Measurements from ENCODE around the gene IFNE.
"Not testable (repeated sequence)": the region's sequence is repeated elsewhere in the genome, so short reads cannot be mapped to it uniquely, and the experiment has no call there.

Gene IFNE

GRCh38 chr9:21481470-21482056 is 550 bp downstream of the IFNE start:
- no peak for DNase-seq

- DNase-seq = no peak
Measured at GRCh38 chr9:21479152-21479702, 2.9 kb downstream of the IFNE start.

- no peak for DNase-seq
Measured at GRCh38 chr9:21477466-21477865, 4.6 kb downstream of the IFNE start.

DNA sequence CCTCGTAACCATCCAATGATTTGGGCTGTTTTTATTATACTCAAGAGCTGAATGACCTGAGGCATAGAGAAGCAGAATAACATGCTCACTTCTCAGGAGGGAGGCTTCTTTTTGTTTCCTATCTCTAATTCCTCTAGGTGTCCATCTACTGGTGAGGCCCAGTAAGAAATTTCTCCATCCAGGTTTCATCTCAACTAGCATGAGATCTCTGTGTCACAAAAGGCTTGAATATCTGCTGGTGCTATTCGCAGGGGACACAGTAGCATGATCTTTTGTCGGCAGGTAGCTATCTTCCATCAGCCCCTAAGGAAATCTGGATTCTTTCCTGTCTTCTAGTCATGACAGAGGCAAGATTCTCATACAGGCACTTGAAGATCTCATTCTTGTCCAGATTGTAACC is 8.9 kb downstream of the IFNE start:
- no peak for DNase-seq

- DNase-seq = no peak
Measured at GRCh38 chr9:21470126-21470525, 12.0 kb downstream of the IFNE start.

DNA sequence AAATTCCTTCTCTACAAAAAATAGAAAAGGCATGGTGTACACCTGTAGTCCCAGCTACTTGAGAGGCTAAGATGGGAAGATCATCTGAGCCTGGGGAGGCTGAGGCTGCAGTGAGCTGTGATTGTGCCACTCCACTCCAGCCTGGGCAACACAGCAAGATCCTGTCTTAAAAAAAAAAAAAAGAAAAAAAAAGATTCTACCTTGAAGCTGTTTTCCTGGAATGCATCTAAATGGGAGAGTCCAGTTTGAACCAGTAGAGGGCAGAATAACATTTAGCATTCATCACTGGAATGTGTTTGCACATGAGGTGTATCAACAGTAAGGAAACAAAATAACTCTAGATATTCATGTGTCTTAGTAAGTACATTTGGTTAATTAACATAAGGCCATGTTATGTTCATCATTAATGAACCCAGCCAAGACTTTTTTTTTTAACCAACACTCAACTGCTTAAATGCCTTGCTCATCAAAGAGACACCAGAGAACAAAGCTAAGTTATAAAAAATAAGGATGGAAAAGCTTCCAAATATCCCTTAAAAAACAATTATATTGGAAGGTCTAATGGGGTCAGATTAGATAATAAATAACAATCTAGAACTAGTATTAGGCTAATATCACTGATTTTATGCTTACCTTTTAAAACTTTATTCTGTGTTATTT is 16.1 kb downstream of the IFNE start:
- DNase-seq = peak; percentile 70

DNA sequence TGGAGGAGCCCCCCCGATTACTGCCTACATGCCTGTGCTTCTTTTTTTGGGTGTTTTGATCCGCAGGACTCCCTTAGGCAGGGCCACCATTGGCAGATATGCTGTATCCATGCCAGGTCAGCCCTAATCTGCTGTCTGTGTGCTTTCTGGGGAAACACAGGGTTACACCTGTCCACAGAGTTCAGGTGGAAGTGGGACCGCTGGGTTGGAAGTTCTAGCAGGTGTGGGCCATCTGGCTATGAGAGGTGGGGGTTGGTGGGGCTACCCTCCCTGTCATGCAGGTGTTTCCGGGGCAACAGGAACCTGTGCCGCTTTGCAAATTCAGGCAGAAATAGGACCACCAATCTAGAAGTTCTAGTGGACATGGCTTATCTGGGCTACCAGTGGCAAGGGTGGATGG is 17.0 kb downstream of the IFNE start:
- DNase-seq = no peak

DNA sequence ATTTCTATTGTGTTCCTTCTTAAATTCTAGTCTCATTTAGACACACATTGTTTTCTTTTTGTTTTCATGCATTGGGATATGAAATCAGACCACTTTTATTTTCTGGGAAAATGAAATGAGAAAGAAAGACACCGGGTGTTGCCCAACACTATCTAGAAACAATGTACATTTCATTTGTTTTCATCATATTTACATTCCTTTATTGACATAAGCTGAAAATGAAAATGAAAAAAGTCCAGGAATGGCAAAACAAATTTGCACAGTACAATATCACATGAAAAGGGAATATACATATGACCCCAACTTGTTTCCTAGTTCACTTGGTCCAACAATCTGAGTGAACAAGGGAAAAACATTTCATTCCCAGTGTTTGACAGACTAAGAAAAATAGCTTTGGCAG is 20.7 kb downstream of the IFNE start:
- no peak for DNase-seq

GRCh38 chr9:21455320-21455719 is 26.8 kb downstream of the IFNE start:
- peak; percentile 3 for DNase-seq

DNA sequence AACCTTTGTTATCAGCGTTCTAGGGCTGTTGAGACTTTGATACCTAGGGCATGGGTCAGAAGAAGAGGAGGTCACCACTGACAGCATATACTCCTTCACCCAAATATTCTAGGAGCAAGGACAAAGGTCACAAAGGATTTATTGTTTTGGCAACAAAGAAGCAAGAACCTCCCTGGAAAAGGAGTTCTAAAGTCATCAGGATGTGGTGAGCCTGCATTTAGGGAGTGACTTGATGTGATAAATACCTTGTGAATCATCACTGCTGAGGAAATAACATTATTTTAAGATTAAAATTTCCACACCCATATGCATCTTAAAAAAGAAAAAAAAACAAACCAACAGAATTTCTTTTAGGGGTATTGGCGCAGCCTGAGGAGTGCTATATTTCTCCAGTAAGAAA is 28.0 kb downstream of the IFNE start:
- DNase-seq = no peak

- DNase-seq = no peak
Measured at GRCh38 chr9:21452681-21453080, 29.4 kb downstream of the IFNE start.

DNA sequence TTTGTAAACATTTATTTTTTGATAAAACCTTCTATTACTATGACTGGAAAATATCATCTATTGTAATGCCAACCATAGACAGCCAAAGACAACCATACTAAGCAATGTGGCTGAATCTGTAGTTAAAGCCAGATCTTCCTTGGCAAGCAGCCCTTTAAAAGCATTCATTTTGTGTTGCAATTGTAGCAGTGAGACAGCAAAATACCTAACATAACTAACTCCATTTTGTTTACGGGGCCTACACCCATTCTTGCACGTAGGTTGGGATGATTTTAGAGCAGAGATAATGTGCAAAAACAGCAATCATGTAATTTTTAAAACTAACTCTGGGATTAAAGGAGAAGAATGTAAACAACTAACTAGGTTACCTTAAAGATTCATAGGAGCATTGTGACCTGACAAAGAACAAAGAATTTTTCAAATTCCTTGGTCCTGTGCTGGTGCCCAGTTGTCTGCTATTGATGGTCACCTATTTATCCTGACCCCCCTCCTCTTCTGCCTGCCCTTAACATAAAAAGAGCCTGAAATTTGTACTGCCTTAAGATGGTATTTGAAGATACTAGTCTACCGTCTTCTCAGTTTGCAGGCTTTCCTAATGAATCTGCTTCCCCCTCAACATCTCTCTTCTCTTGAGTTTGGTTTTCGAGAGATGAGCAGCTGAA is 31.2 kb downstream of the IFNE start:
- no peak for DNase-seq

DNA sequence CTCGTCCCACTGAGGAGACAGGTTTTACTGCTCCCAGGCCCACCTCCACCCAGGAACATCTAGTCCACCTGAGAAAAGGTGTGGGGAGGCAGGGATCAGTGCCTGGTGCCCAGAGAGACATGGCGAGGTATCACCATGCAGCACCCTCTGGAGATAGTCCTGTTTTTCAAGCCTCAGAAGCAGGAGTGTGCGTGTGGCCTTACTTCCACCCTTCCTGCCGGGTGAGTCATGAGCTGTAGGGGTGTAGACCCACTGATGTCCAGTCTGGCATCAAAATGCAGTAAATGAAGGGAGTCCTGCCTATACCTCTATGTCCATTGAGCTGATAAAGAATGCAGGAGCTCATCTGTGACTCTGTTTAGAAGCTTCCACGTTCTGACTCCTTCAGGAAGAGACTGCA is 32.8 kb downstream of the IFNE start:
- DNase-seq = not testable (repeated sequence)

GRCh38 chr9:21443849-21444625 is 38.1 kb downstream of the IFNE start:
- DNase-seq = no peak

GRCh38 chr9:21440139-21440538 is 42.0 kb downstream of the IFNE start, which contains the start of gene IFNA1:
TSS of gene IFNA1 (plus strand) at chr9:21440439. CDS start at chr9:21440508, 69 bp downstream.
- no peak for DNase-seq

- not testable (repeated sequence) for DNase-seq
Measured at GRCh38 chr9:21435015-21435383, 47.1 kb downstream of the IFNE start.

GRCh38 chr9:21434202-21435014 is 47.7 kb downstream of the IFNE start:
- DNase-seq = peak; percentile 68

DNA sequence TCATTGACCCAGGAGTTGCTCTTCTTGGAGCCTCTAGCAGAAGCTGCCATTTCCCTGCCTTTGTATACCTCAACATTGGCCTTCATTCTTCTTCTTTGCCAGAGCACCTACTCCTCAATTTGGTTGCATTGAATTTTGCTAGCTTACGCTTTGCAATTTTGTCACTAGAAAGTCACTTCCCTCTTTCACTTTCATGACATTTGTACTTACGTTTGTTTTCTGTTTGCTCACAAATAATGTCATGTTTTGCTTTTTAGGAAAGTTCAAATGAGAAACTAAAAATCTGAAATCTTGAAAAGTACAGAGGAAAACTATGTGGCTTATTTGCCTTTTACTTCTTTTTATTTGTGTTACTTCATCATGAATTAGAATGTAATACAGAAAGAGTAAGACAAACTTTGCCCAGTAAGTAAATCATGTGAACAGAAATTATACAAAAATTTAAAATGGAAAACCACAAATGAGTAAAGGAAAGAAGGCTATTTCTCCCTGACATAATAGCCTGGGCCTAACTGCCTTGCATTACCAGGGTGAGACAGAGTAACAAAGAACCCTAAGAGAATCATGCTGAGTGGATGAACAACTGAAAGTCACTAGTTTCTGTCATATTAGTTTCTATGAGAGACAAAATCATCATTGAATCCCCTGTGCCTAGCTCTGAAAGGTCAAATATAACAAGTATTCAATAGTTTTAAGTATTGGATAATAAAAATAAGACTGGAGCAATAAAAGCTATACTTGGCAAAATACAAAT is 49.3 kb downstream of the IFNE start:
- DNase-seq = no peak
